IPS DF 4.7 (cell line): Measurements from ENCODE around the gene CAMK2B.

Experiments used
- DNase-seq: peaks from one replicate; pipeline ENCODE4 v3.0.0-alpha.2; 2013; ENCODE audit warnings: low spot score; ENCODE audit errors: extremely low read depth

Gene CAMK2B

GRCh38 chr7:44325201-44325671 lies at the start of gene CAMK2B:
CAMK2B (minus strand) TSS chr7:44325594; CDS start chr7:44325421, 173 bp downstream.
- no peak for DNase-seq

GRCh38 chr7:44374007-44374763 lies 48.8 kb upstream of the CAMK2B start:
- no peak for DNase-seq

GRCh38 chr7:44373418-44373740 lies 48.0 kb upstream of the CAMK2B start:
- no peak for DNase-seq

- no peak for DNase-seq
Measured at GRCh38 chr7:44372560-44373417, 47.4 kb upstream of the CAMK2B start.

- no peak for DNase-seq
Measured at GRCh38 chr7:44368885-44369284, 43.5 kb upstream of the CAMK2B start.

GRCh38 chr7:44368455-44368854 lies 43.1 kb upstream of the CAMK2B start:
- DNase-seq = no peak

GRCh38 chr7:44367475-44368043 lies 42.2 kb upstream of the CAMK2B start:
- DNase-seq = no peak

- DNase-seq = no peak
Measured at GRCh38 chr7:44366986-44367385, 41.6 kb upstream of the CAMK2B start.

GRCh38 chr7:44353668-44354067 lies 28.3 kb upstream of the CAMK2B start:
- DNase-seq = no peak

GRCh38 chr7:44348851-44349781 lies 23.7 kb upstream of the CAMK2B start:
- DNase-seq = peak; percentile 14

GRCh38 chr7:44348300-44348699 lies 22.9 kb upstream of the CAMK2B start:
- DNase-seq = peak; percentile 44

- no peak for DNase-seq
Measured at GRCh38 chr7:44347546-44348114, 22.2 kb upstream of the CAMK2B start.

GRCh38 chr7:44346063-44346462 lies 20.7 kb upstream of the CAMK2B start:
- DNase-seq = no peak

- DNase-seq = no peak
Measured at GRCh38 chr7:44341401-44341800, 16.0 kb upstream of the CAMK2B start.

- DNase-seq = no peak
Measured at GRCh38 chr7:44338600-44338999, 13.2 kb upstream of the CAMK2B start.

- DNase-seq = no peak
Measured at GRCh38 chr7:44336491-44336890, 11.1 kb upstream of the CAMK2B start.

GRCh38 chr7:44335184-44335583 lies 9.8 kb upstream of the CAMK2B start:
- no peak for DNase-seq

GRCh38 chr7:44334734-44335097 lies 9.3 kb upstream of the CAMK2B start:
- no peak for DNase-seq

- no peak for DNase-seq
Measured at GRCh38 chr7:44333911-44334733, 8.7 kb upstream of the CAMK2B start.

- DNase-seq = no peak
Measured at GRCh38 chr7:44331682-44332081, 6.3 kb upstream of the CAMK2B start.
